HepG2 (cell line): ENCODE data around the gene RALY. TPM values are rescaled to one million over a fixed set of nuclear protein-coding genes. Genes with fewer than 3 reads are reported as not detected.

Experiments
- EZH2 ChIP-seq: conservative IDR thresholded peaks from 2 replicates; pipeline ENCODE4 v1.6.1; 2012; ENCODE audit warnings: mild to moderate bottlenecking, low read depth, low read length, moderate library complexity
- HES4 ChIP-seq: sonication (generic); formaldehyde crosslinking; IDR thresholded peaks from 2 replicates; pipeline ENCODE4 v1.9.0; 2021; ENCODE audit warnings: mild to moderate bottlenecking, missing genetic modification reagents, borderline replicate concordance
- HHEX ChIP-seq: IDR thresholded peaks from 2 replicates; pipeline ENCODE4 v1.6.1; 2016; ENCODE audit warnings: control low read depth
- KAT8 ChIP-seq: IDR thresholded peaks from 2 replicates; pipeline ENCODE4 v1.6.1; 2016; ENCODE audit warnings: missing genetic modification reagents, missing compliant biosample characterization
- KDM1A ChIP-seq: IDR thresholded peaks from 2 replicates; pipeline ENCODE4 v1.6.1; 2016; ENCODE audit warnings: missing compliant biosample characterization
- KDM3A ChIP-seq: IDR thresholded peaks from 2 replicates; pipeline ENCODE4 v1.6.1; 2018; ENCODE audit warnings: low read depth, missing compliant biosample characterization
- KLF11 ChIP-seq: IDR thresholded peaks from 2 replicates; pipeline ENCODE4 v1.6.1; 2016; ENCODE audit warnings: missing compliant biosample characterization
- MIXL1 ChIP-seq: IDR thresholded peaks from 2 replicates; pipeline ENCODE4 v1.6.1; 2016
- PREB ChIP-seq: sonication (generic); formaldehyde crosslinking; IDR thresholded peaks from 2 replicates; pipeline ENCODE4 v1.4.0; 2020; ENCODE audit warnings: missing genetic modification reagents
- SRSF1 ChIP-seq: fragments of 200-400 bp; formaldehyde crosslinking; optimal IDR thresholded peaks from 2 replicates; pipeline ENCODE3; 2017; ENCODE audit warnings: mild to moderate bottlenecking, low read depth, low read length, moderate library complexity
- TCF7L2 ChIP-seq: IDR thresholded peaks from 2 replicates; pipeline ENCODE4 v1.6.1; 2011; ENCODE audit warnings: mild to moderate bottlenecking, low read depth, low read length, moderate library complexity
- ZNF160 ChIP-seq: sonication (generic); formaldehyde crosslinking; IDR thresholded peaks from 2 replicates; pipeline ENCODE4 v1.8.0; 2022; ENCODE audit warnings: mild to moderate bottlenecking, inconsistent platforms, missing genetic modification reagents
- ZNF296 ChIP-seq: sonication (generic); formaldehyde crosslinking; conservative IDR thresholded peaks from 2 replicates; pipeline ENCODE4 v1.5.0; 2020; ENCODE audit warnings: mild to moderate bottlenecking, missing genetic modification reagents
- ZNF333 ChIP-seq: sonication (generic); formaldehyde crosslinking; IDR thresholded peaks from 2 replicates; pipeline ENCODE4 v1.4.0; 2020; ENCODE audit warnings: mild to moderate bottlenecking, missing genetic modification reagents, borderline replicate concordance
- ZNF335 ChIP-seq: sonication (generic); formaldehyde crosslinking; IDR thresholded peaks from 2 replicates; pipeline ENCODE4 v1.4.0; 2020; ENCODE audit warnings: missing genetic modification reagents
- ZNF737 ChIP-seq: sonication (generic); formaldehyde crosslinking; IDR thresholded peaks from 2 replicates; pipeline ENCODE4 v1.5.0; 2020; ENCODE audit warnings: missing genetic modification reagents, mild to moderate bottlenecking, borderline replicate concordance
- ZNF788 ChIP-seq: sonication (generic); formaldehyde crosslinking; IDR thresholded peaks from 2 replicates; pipeline ENCODE4 v1.5.0; 2020; ENCODE audit warnings: mild to moderate bottlenecking, missing genetic modification reagents, borderline replicate concordance
- polyA plus RNA-seq, 8 experiments: library from polyadenylated mRNA; depleted of rRNA in 3 of 8; stranded (reverse) in 7 of 8; unstranded in 1 of 8; fragments of >200 nt; fragmentation: Illumina TruSeq in 4 of 8; extraction: Trizol in 4 of 8; gene quantifications; 2 replicates each; pipeline versions ENCODE4 v1.2.1 to v1.2.3, GENCODE V29; 2011 to 2016; ENCODE audit warnings: low read depth in 4 of 8, missing spikeins in 1 of 8, mixed read lengths in 1 of 8; ENCODE audit not compliant: insufficient read depth in 1 of 8
- total RNA-seq, 5 experiments: library from RNA; depleted of rRNA; stranded (reverse); fragments of >200 nt; fragmentation: Illumina TruSeq; extraction: Trizol; gene quantifications; 2 replicates each; pipeline ENCODE4 v1.2.3, GENCODE V29; 2016; ENCODE audit warnings: low read depth in 1 of 5
- TF ChIP-seq, protein P1 (sequence below): sonication (generic); IDR thresholded peaks from 2 replicates; pipeline ENCODE4 v1.6.1; 2016; ENCODE audit warnings: low read depth, borderline replicate concordance
- TF ChIP-seq, protein P2 (sequence below): sonication (generic); formaldehyde crosslinking; conservative IDR thresholded peaks from 2 replicates; pipeline ENCODE4 v1.4.0; 2020; ENCODE audit warnings: missing genetic modification reagents
- TF ChIP-seq, protein P3 (sequence below): sonication (generic); formaldehyde crosslinking; IDR thresholded peaks from 2 replicates; pipeline ENCODE4 v1.5.1; 2020; ENCODE audit warnings: mild to moderate bottlenecking, moderate library complexity, missing genetic modification reagents
- TF ChIP-seq, protein P4 (sequence below): sonication (generic); formaldehyde crosslinking; IDR thresholded peaks from 2 replicates; pipeline ENCODE4 v1.4.0; 2020; ENCODE audit warnings: mild to moderate bottlenecking, missing genetic modification reagents, borderline replicate concordance

RALY gene
- total and polyA plus RNA-seq, 2 of the 13 experiments (the other 11 are each of a cell fraction or from before 2014, with no cell fraction given), result 178 to 186 TPM

DNA sequence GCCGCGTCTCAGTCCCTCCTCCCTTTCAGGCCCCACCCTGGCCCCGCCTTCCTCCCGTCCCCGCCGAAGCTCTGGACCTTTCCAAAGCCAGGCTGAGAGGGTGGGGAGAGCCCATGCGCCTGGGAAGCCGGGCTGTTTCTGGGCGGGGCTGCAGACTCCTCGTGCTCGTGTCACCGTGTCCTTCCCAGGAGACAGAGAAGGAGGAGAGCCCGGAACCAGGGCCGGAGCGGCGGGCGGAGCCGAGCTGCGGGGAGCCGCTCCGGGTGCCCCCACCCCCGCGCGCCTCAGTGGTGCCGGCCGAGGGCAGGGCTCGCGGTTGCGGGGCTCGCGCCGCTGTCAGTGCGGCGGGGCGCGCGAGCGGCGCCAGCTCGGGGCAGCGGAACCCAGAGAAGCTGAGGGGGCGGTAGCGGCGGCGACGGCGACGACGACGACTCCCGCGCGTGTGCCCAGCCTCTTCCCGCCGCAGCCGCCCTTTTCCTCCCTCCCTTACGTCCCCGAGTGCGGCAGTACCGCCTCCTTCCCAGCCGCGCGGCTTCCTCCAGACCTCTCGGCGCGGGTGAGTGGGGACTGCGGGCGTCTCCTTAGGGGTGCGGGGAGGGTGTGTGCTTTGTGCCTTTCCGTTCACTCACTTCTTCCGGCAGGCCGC is at the start of gene RALY (continued):
- TF ChIP-seq PREB (CRISPR knock-in tag), result peak; percentile 17; the same call in 1 of the 2 replicates
- TF ChIP-seq KLF11 (CRISPR knock-in tag), result peak; percentile 34; the same call in 1 of the 2 replicates
- TF ChIP-seq, protein P1, sequence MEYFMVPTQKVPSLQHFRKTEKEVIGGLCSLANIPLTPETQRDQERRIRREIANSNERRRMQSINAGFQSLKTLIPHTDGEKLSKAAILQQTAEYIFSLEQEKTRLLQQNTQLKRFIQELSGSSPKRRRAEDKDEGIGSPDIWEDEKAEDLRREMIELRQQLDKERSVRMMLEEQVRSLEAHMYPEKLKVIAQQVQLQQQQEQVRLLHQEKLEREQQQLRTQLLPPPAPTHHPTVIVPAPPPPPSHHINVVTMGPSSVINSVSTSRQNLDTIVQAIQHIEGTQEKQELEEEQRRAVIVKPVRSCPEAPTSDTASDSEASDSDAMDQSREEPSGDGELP, result no peak; the same call in 1 of the 2 replicates
- TF ChIP-seq HHEX (CRISPR knock-in tag), result no peak
- TF ChIP-seq KAT8 (CRISPR knock-in tag), result peak; percentile 7; the same call in 1 of the 2 replicates
- no peak for TF ChIP-seq ZNF296 (CRISPR knock-in tag)
- peak; percentile 84; the same call in 1 of the 2 replicates for TF ChIP-seq HES4 (CRISPR knock-in tag)
- TF ChIP-seq ZNF333, result peak; percentile 88; the same call in 1 of the 2 replicates
- TF ChIP-seq SRSF1, result no peak
- TF ChIP-seq ZNF788 (CRISPR knock-in tag), result peak; percentile 89; the same call in 1 of the 2 replicates
- no peak for TF ChIP-seq KDM1A (CRISPR knock-in tag)
- TF ChIP-seq TCF7L2, result no peak
- peak; percentile 84; the same call in 1 of the 2 replicates for TF ChIP-seq ZNF160 (CRISPR knock-in tag)
- TF ChIP-seq, protein P2, sequence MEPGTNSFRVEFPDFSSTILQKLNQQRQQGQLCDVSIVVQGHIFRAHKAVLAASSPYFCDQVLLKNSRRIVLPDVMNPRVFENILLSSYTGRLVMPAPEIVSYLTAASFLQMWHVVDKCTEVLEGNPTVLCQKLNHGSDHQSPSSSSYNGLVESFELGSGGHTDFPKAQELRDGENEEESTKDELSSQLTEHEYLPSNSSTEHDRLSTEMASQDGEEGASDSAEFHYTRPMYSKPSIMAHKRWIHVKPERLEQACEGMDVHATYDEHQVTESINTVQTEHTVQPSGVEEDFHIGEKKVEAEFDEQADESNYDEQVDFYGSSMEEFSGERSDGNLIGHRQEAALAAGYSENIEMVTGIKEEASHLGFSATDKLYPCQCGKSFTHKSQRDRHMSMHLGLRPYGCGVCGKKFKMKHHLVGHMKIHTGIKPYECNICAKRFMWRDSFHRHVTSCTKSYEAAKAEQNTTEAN, result peak; percentile 35
- no peak; the same call in 1 of the 2 replicates for TF ChIP-seq ZNF737 (CRISPR knock-in tag)
- TF ChIP-seq EZH2, result no peak
- TF ChIP-seq, protein P3, sequence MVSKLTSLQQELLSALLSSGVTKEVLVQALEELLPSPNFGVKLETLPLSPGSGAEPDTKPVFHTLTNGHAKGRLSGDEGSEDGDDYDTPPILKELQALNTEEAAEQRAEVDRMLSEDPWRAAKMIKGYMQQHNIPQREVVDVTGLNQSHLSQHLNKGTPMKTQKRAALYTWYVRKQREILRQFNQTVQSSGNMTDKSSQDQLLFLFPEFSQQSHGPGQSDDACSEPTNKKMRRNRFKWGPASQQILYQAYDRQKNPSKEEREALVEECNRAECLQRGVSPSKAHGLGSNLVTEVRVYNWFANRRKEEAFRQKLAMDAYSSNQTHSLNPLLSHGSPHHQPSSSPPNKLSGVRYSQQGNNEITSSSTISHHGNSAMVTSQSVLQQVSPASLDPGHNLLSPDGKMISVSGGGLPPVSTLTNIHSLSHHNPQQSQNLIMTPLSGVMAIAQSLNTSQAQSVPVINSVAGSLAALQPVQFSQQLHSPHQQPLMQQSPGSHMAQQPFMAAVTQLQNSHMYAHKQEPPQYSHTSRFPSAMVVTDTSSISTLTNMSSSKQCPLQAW (CRISPR knock-in tag), result peak; percentile 19; the same call in 1 of the 2 replicates
- TF ChIP-seq MIXL1, result peak; percentile 14
- TF ChIP-seq KDM3A (CRISPR knock-in tag), result peak; percentile 16; the same call in 1 of the 2 replicates
- TF ChIP-seq, protein P4, sequence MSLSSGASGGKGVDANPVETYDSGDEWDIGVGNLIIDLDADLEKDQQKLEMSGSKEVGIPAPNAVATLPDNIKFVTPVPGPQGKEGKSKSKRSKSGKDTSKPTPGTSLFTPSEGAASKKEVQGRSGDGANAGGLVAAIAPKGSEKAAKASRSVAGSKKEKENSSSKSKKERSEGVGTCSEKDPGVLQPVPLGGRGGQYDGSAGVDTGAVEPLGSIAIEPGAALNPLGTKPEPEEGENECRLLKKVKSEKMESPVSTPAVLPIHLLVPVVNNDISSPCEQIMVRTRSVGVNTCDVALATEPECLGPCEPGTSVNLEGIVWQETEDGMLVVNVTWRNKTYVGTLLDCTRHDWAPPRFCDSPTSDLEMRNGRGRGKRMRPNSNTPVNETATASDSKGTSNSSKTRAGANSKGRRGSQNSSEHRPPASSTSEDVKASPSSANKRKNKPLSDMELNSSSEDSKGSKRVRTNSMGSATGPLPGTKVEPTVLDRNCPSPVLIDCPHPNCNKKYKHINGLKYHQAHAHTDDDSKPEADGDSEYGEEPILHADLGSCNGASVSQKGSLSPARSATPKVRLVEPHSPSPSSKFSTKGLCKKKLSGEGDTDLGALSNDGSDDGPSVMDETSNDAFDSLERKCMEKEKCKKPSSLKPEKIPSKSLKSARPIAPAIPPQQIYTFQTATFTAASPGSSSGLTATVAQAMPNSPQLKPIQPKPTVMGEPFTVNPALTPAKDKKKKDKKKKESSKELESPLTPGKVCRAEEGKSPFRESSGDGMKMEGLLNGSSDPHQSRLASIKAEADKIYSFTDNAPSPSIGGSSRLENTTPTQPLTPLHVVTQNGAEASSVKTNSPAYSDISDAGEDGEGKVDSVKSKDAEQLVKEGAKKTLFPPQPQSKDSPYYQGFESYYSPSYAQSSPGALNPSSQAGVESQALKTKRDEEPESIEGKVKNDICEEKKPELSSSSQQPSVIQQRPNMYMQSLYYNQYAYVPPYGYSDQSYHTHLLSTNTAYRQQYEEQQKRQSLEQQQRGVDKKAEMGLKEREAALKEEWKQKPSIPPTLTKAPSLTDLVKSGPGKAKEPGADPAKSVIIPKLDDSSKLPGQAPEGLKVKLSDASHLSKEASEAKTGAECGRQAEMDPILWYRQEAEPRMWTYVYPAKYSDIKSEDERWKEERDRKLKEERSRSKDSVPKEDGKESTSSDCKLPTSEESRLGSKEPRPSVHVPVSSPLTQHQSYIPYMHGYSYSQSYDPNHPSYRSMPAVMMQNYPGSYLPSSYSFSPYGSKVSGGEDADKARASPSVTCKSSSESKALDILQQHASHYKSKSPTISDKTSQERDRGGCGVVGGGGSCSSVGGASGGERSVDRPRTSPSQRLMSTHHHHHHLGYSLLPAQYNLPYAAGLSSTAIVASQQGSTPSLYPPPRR (CRISPR knock-in tag), result peak; percentile 43
- TF ChIP-seq ZNF335 (CRISPR knock-in tag), result peak; percentile 28; the same call in 1 of the 2 replicates
